Uterus (tissue), 4 donors: ENCODE measurements around the gene BACH1. TPM values are rescaled to one million over a fixed set of nuclear protein-coding genes. Genes with fewer than 3 reads are reported as not detected.

Experiments
- DNase-seq, 2 donors: peaks; one replicate each; pipeline ENCODE4 v3.0.0-alpha.2; 2019 to 2020
- H3K27ac ChIP-seq, 2 donors: fragments of 200-600 bp; sonication (generic); 1 replicate in 1 of 2; 2 replicates in 1 of 2; pipeline ENCODE4 v1.5.1; 2016 to 2018
- H3K27me3 ChIP-seq, 2 donors: fragments of 200-600 bp; sonication (generic); one replicate each; pipeline ENCODE4 v1.5.1; 2018 to 2019; ENCODE audit warnings: control low read depth in 1 of 2
- H3K36me3 ChIP-seq, 2 donors: fragments of 200-600 bp; sonication (generic); one replicate each; pipeline ENCODE4 v1.5.1; 2019; ENCODE audit warnings: control low read depth in 1 of 2
- H3K4me1 ChIP-seq, 2 donors: fragments of 200-600 bp; sonication (generic); one replicate each; pipeline ENCODE4 v1.5.1; 2018 to 2019; ENCODE audit warnings: control low read depth in 1 of 2
- H3K4me3 ChIP-seq, 2 donors: fragments of 200-600 bp; sonication (generic); 1 replicate in 1 of 2; 2 replicates in 1 of 2; pipeline ENCODE4 v1.5.1; 2018 to 2019; ENCODE audit warnings: mild to moderate bottlenecking in 1 of 2
- H3K9me3 ChIP-seq, 2 donors: fragments of 200-600 bp; sonication (generic); one replicate each; pipeline ENCODE4 v1.5.1; 2019; ENCODE audit warnings: control low read depth in 1 of 2
- POLR2A ChIP-seq, 2 donors: fragments of 450-650 bp; IDR thresholded peaks; one replicate each; pipeline ENCODE4 v1.6.1; 2016; ENCODE audit warnings: antibody characterized with exemption in 2 of 2, mild to moderate bottlenecking in 1 of 2, moderate library complexity in 1 of 2
- intact Hi-C: fragments of 100-400 bp; cut with DNase I; formaldehyde crosslinking; loops from one replicate; pipeline ENCODE4 v1.15.1; 2023; ENCODE audit warnings: low total_unique reads
- total RNA-seq, 4 donors: library from RNA; depleted of rRNA in 3 of 4; stranded (reverse); fragments of >200 nt in 3 of 4; gene quantifications; one replicate each; pipeline versions ENCODE4 v1.1.0 to v1.2.4, GENCODE V29; 2014 to 2023
- TF ChIP-seq, protein P1 (sequence below), 4 experiments: fragments of 200-600 bp in 2 of 4; fragments of 450-650 bp in 2 of 4; sonication (generic) in 2 of 4; IDR thresholded peaks; one replicate each; pipeline ENCODE4 v1.5.1; 2016 to 2019; ENCODE audit warnings: antibody characterized with exemption in 4 of 4, mild to moderate bottlenecking in 2 of 4, moderate library complexity in 1 of 4
- donor health status: DM: yes; HTN: yes; CAD: no.

Gene BACH1
- total RNA-seq, 4 donors from 2014 or later: 52.9 to 107 (median 79.1) TPM

DNA sequence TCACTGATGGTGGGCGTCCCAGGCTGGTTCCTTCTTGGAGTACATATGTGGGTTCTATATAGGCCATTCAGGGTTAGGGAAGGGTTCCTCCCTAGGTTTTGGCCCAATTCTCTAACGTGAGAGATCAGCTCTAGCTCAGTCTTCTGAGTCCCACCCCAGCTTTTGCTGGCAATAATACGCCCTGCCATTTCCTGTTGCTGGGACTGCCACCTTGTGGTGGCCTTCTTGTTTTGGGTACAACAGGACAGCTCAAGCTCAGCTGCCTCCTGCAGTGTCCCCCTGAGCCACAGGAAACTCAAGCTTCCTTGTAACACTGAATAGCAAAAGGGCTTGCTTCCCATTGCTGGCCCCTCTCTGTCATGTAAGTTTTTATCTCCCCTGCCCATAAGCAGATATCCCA lies 77.8 kb downstream of the BACH1 start:
- no peaks in the 10 kb centered on the region for H3K9me3 ChIP-seq
- DNase-seq: peak; percentile 16 to 18
- H3K4me1 ChIP-seq: no peaks in the 10 kb centered on the region
- intact Hi-C loops: no loop called here
- TF ChIP-seq POLR2A (IDR thresholded peaks at IDR 0.05): no peak
- TF ChIP-seq, protein P1, sequence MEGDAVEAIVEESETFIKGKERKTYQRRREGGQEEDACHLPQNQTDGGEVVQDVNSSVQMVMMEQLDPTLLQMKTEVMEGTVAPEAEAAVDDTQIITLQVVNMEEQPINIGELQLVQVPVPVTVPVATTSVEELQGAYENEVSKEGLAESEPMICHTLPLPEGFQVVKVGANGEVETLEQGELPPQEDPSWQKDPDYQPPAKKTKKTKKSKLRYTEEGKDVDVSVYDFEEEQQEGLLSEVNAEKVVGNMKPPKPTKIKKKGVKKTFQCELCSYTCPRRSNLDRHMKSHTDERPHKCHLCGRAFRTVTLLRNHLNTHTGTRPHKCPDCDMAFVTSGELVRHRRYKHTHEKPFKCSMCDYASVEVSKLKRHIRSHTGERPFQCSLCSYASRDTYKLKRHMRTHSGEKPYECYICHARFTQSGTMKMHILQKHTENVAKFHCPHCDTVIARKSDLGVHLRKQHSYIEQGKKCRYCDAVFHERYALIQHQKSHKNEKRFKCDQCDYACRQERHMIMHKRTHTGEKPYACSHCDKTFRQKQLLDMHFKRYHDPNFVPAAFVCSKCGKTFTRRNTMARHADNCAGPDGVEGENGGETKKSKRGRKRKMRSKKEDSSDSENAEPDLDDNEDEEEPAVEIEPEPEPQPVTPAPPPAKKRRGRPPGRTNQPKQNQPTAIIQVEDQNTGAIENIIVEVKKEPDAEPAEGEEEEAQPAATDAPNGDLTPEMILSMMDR (IDR thresholded peaks at IDR 0.05): peak in 1 of 4 experiments; percentile 14
- H3K4me3 ChIP-seq: no peak overlapping the region
- H3K27me3 ChIP-seq: no peaks in the 10 kb centered on the region
- no peaks in the 10 kb centered on the region for H3K36me3 ChIP-seq
- H3K27ac ChIP-seq: no peak overlapping the region

DNA sequence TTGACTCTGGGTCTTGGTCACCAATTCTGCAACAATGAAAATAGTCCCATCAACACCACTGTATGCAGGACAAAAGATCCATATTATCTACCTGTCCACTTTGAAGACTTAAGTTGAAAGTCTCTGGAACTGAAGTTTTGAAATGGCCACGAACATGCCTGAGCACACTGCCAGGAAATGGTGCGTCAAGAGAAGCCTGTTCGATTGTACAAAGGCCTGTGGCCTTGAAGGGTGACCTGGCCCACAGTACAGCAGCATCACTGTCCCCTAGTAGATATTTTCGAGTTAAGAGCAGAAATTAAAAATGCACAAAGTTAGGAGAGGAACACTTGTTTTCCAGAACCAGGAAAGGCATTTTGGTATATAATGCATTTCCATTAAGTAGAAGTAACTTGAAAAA lies 78.5 kb downstream of the BACH1 start:
- intact Hi-C loops: no loop called here
- no peak for DNase-seq
- no peaks in the 10 kb centered on the region for H3K4me1 ChIP-seq
- no peaks in the 10 kb centered on the region for H3K9me3 ChIP-seq
- no peak overlapping the region for H3K27ac ChIP-seq
- no peak for TF ChIP-seq POLR2A (IDR thresholded peaks at IDR 0.05)
- TF ChIP-seq, protein P1 (IDR thresholded peaks at IDR 0.05): no peak
- no peaks in the 10 kb centered on the region for H3K36me3 ChIP-seq
- no peaks in the 10 kb centered on the region for H3K27me3 ChIP-seq
- no peak overlapping the region for H3K4me3 ChIP-seq

DNA sequence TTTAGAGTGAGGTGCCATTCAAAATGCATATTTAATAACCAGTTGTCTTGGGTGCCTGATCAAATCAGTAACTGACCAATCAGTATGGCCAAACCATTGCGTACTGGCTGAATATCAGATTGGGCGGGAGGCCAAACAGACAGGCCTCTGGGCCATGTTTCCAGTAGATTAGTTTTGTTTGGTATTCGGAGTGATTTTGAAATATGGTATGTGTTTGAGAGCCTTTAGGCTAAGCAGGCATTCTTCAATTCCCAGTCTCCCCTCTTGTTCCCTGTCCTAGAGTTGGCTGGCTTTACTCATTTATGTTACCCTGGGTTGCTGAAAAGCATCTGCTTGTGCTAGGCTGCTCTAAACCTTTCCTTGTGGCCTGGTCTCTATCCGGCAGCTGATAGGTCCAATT lies 80.1 kb downstream of the BACH1 start:
- DNase-seq: no peak
- TF ChIP-seq, protein P1 (IDR thresholded peaks at IDR 0.05): no peak
- no peak for TF ChIP-seq POLR2A (IDR thresholded peaks at IDR 0.05)
- Histone ChIP-seq H3K4me3 (no peak overlapping the region), H3K27ac (no peak overlapping the region), H3K36me3 (no peaks in the 10 kb centered on the region), H3K27me3 (no peaks in the 10 kb centered on the region), H3K4me1 (no peaks in the 10 kb centered on the region), H3K9me3 (no peaks in the 10 kb centered on the region)
- intact Hi-C loops: no loop called here

DNA sequence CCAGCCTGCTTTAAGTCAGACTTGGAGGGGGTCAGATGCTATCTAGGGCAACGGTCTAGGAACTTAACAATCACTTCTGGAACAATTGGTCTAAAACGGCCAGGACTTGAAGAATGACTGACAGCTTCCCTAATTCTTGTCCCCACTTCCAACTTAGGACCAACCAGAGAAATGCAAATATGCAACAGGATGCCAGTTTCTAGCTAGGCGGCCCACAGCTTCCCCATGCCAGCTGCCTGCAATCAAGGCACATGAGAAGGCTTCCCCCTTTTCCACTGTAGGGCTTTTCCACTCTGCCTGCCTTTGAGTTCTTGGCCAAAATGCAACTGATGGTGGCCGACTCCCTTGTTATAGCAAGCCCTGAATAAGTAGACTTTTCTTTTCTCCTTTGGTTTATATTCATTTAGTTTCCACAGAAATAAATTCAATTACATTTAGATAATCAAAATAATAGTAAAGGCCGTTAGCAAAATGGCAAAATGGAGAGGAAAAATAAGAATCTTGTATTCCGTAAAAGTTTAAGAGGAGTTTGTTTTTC lies 80.9 kb downstream of the BACH1 start:
- H3K4me1 ChIP-seq: no peaks in the 10 kb centered on the region
- no peaks in the 10 kb centered on the region for H3K27me3 ChIP-seq
- no peak for DNase-seq
- TF ChIP-seq, protein P1 (IDR thresholded peaks at IDR 0.05): no peak
- TF ChIP-seq POLR2A (IDR thresholded peaks at IDR 0.05): no peak
- no peaks in the 10 kb centered on the region for H3K36me3 ChIP-seq
- no peak overlapping the region for H3K4me3 ChIP-seq
- intact Hi-C loops: no loop called here
- no peaks in the 10 kb centered on the region for H3K9me3 ChIP-seq
- no peak overlapping the region for H3K27ac ChIP-seq

DNA sequence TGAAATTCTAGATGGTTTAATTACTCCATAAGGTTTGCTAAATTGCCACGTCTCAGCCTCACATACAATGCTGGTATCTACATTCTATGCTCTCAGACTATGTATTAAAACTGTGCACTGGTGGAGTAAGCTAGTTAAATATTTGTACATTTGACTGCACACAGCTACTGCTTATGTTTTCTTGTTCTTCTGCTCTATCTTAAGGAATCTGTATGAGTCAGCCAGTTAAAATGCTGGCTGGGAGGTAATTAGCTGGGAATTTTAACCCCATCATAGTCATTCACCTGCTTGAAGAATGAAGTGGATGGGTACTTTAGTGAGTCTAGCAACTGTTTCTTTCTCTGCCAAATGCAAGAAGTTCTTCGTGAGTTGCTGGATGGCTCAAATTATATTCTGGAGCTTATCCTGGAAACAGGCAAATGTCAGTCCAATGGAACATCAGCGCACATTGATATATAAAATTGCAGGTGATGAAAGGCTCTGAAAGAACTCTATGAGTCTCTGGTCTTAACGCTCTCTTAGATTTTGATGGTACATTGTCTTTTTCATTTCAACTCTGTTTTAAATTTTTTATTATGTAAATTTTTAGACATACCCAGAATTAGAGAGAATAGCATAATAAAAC lies 83.4 kb downstream of the BACH1 start:
- Histone ChIP-seq H3K27ac (no peak overlapping the region), H3K4me1 (no peaks in the 10 kb centered on the region), H3K36me3 (no peaks in the 10 kb centered on the region), H3K9me3 (no peaks in the 10 kb centered on the region), H3K27me3 (no peaks in the 10 kb centered on the region), H3K4me3 (no peak overlapping the region)
- DNase-seq: no peak
- TF ChIP-seq, protein P1 (IDR thresholded peaks at IDR 0.05): no peak
- TF ChIP-seq POLR2A (IDR thresholded peaks at IDR 0.05): no peak
- intact Hi-C loops: no loop called here
